ENCODE data around the gene SPO11.

SPO11 gene

GRCh38 chr20:57310821-57311514 lies 18.6 kb upstream of the SPO11 start:
- no peak for DNase-seq (ENCODE audit: low spot score)

GRCh38 chr20:57312138-57312537 lies 17.5 kb upstream of the SPO11 start:
- no peak for DNase-seq (ENCODE audit: low spot score)

GRCh38 chr20:57313230-57313629 lies 16.4 kb upstream of the SPO11 start:
- DNase-seq (ENCODE audit: low spot score): no peak

GRCh38 chr20:57313951-57314350 lies 15.7 kb upstream of the SPO11 start:
- DNase-seq (ENCODE audit: low spot score): no peak

GRCh38 chr20:57315083-57315975 lies 14.3 kb upstream of the SPO11 start:
- DNase-seq (ENCODE audit: low spot score): no peak

- no peak for DNase-seq (ENCODE audit: low spot score)
Measured at GRCh38 chr20:57315976-57316480, 13.6 kb upstream of the SPO11 start.

- DNase-seq (ENCODE audit: low spot score): no peak
Measured at GRCh38 chr20:57316795-57317201, 12.8 kb upstream of the SPO11 start.

- DNase-seq (ENCODE audit: low spot score): no peak
Measured at GRCh38 chr20:57317316-57317788, 12.3 kb upstream of the SPO11 start.

- no peak for DNase-seq (ENCODE audit: low spot score)
Measured at GRCh38 chr20:57317789-57318371, 11.7 kb upstream of the SPO11 start.

GRCh38 chr20:57319584-57319983 lies 10.0 kb upstream of the SPO11 start:
- DNase-seq (ENCODE audit: low spot score): no peak

GRCh38 chr20:57320358-57320757 lies 9.2 kb upstream of the SPO11 start:
- DNase-seq (ENCODE audit: low spot score): no peak

- no peak for DNase-seq (ENCODE audit: low spot score)
Measured at GRCh38 chr20:57321142-57321541, 8.5 kb upstream of the SPO11 start.

GRCh38 chr20:57322476-57322875 lies 7.1 kb upstream of the SPO11 start:
- DNase-seq (ENCODE audit: low spot score): no peak

GRCh38 chr20:57323034-57323433 lies 6.6 kb upstream of the SPO11 start:
- DNase-seq (ENCODE audit: low spot score): peak; percentile 19

- no peak for DNase-seq (ENCODE audit: low spot score)
Measured at GRCh38 chr20:57325632-57326356, 3.8 kb upstream of the SPO11 start.

- no peak for DNase-seq (ENCODE audit: low spot score)
Measured at GRCh38 chr20:57326667-57327455, 2.7 kb upstream of the SPO11 start.

- no peak for DNase-seq (ENCODE audit: low spot score)
Measured at GRCh38 chr20:57327820-57328219, 1.8 kb upstream of the SPO11 start.

GRCh38 chr20:57330998-57331397 lies 1.4 kb downstream of the SPO11 start:
- DNase-seq (ENCODE audit: low spot score): no peak

GRCh38 chr20:57332105-57333089 lies 2.8 kb downstream of the SPO11 start:
- DNase-seq (ENCODE audit: low spot score): no peak

- no peak for DNase-seq (ENCODE audit: low spot score)
Measured at GRCh38 chr20:57335392-57335791, 5.8 kb downstream of the SPO11 start.
